Progenitor cell of endocrine pancreas (in vitro differentiated cells): ENCODE results near the gene AIFM2. TPM values are rescaled to one million over a fixed set of nuclear protein-coding genes. Genes with fewer than 3 reads are reported as not detected.
"Not testable (repeated sequence)": the region's sequence is repeated elsewhere in the genome, so short reads cannot be mapped to it uniquely, and the experiment has no call there.

ENCODE experiments used
- DNase-seq: peaks from one replicate; pipeline ENCODE4 v3.0.0; 2021; ENCODE audit warnings: low spot score; ENCODE audit not compliant: unreplicated experiment
- H3K27ac Mint-ChIP-seq: 2 replicates; pipeline ENCODE4 v1.8.0; 2021; ENCODE audit warnings: mild to moderate bottlenecking, moderate library complexity, mixed read lengths
- H3K27me3 Mint-ChIP-seq: 2 replicates; pipeline ENCODE4 v1.8.0; 2021; ENCODE audit warnings: mixed read lengths
- H3K36me3 Mint-ChIP-seq: 2 replicates; pipeline ENCODE4 v1.8.0; 2022; ENCODE audit warnings: mixed read lengths; ENCODE audit not compliant: insufficient read depth
- H3K4me1 Mint-ChIP-seq: 2 replicates; pipeline ENCODE4 v1.8.0; 2021; ENCODE audit warnings: low read depth, mixed read lengths
- H3K4me3 Mint-ChIP-seq: 2 replicates; pipeline ENCODE4 v1.8.0; 2021; ENCODE audit warnings: low read depth, mild to moderate bottlenecking, moderate library complexity, mixed read lengths
- H3K9me3 Mint-ChIP-seq: 2 replicates; pipeline ENCODE4 v1.8.0; 2021; ENCODE audit warnings: low read depth, mixed read lengths
- long read RNA-seq: library from polyadenylated mRNA; unstranded; transcript quantifications from one replicate; pipeline ENCODE4 v2.0.0, GENCODE V29; 2020
- total RNA-seq: library from RNA; stranded (reverse); gene quantifications from 2 replicates; pipeline ENCODE4 v1.2.1, GENCODE V29; 2021
- TF ChIP-seq, protein P1 (sequence below): fragments of 200-600 bp; sonication (generic); IDR thresholded peaks from one replicate; pipeline ENCODE4 v1.5.0; 2021; ENCODE audit warnings: antibody characterized with exemption, mild to moderate bottlenecking; ENCODE audit not compliant: unreplicated experiment

Gene AIFM2
- 10.7 and 10.9 TPM in 2 replicates for total RNA-seq
- long read RNA-seq, transcript AIFM2-201 (9 exons, 3,243 nt): major isoform, 8 of 40 reads
- long read RNA-seq, partial matches to known transcripts: 7 of 40 reads
- long read RNA-seq, other reads (novel, unspliced or antisense): 23 of 40 reads

DNA sequence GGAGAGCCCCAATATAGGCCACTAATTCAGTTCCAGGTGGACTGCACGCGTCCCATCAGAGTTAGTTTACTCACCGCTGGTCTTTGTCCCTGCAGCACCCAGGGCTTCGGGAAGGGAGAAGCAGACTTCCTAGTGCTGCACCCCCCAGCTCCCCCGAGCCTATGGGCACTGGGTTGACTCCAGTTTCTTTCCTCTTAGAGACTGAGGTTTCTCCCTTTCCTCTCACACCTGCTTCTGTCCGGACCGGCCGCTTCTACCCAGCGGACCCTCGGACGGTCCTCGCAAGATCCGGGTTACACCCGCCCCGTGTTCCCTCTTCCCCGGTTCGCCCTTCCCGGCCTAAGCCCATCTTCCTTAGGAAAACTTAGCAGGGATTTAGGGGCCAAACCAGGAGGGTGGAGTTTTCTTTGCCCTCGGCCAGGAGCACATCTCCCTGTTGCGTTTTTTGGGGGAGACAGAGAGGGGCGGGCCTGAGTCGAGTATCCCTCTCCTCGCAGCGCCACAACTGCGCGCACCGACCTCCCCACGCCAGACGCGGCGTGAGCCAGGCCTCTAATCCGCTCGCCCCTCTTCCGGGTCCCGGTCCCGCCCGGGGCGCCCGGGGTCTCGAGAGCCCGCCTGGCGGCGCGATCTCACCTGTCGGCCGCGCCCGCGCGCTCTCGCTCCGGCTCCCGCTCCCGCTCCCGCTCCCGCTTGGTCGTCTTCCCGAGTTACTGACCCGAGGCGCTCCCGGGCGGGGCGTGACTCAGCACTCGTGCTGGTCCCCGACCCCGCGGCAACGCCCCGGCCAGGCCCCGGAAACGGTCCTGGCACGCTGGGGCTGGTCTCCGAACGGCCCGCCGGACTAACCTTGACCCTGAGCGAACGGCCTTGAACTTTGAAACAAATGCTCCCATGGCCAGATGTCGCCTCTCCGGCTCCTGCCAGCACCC lies at the start of gene AIFM2:
TSS of gene AIFM2 (minus strand) at position 728 of the 932 bp plus-strand sequence. CDS start 8,741 bp downstream, outside the sequence.
- peaks cover 9% of the 10 kb centered on the region for H3K4me1 Mint-ChIP-seq
- peak; percentile 62 for DNase-seq
- peak within 1 kb of the TSS; percentile 93 for H3K27ac Mint-ChIP-seq
- no peaks in the 10 kb centered on the region for H3K9me3 Mint-ChIP-seq
- peaks cover 14% of the 10 kb centered on the region for H3K27me3 Mint-ChIP-seq
- TF ChIP-seq, protein P1, sequence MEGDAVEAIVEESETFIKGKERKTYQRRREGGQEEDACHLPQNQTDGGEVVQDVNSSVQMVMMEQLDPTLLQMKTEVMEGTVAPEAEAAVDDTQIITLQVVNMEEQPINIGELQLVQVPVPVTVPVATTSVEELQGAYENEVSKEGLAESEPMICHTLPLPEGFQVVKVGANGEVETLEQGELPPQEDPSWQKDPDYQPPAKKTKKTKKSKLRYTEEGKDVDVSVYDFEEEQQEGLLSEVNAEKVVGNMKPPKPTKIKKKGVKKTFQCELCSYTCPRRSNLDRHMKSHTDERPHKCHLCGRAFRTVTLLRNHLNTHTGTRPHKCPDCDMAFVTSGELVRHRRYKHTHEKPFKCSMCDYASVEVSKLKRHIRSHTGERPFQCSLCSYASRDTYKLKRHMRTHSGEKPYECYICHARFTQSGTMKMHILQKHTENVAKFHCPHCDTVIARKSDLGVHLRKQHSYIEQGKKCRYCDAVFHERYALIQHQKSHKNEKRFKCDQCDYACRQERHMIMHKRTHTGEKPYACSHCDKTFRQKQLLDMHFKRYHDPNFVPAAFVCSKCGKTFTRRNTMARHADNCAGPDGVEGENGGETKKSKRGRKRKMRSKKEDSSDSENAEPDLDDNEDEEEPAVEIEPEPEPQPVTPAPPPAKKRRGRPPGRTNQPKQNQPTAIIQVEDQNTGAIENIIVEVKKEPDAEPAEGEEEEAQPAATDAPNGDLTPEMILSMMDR: peak; percentile 36
- H3K4me3 Mint-ChIP-seq: peak within 1 kb of the TSS; percentile 85
- peaks cover 2% of the 10 kb centered on the region for H3K36me3 Mint-ChIP-seq

DNA sequence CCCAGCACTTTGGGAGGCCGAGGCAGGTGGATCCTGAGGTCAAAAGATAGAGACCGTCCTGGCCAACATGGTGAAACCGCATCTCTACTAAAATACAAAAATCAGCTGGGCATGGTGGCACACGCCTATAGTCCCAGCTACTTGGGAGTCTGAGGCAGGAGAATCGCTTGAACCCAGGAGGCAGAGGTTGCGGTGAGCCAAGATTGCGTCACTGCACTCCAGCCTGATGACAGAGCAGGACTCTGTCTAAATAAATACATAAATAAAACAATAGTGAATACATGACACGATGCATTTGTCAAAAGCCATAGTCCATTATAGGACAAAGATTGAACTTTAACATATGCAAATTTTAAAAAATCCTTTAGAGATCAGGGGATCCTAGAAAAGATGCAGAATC lies 46.6 kb upstream of the AIFM2 start:
- H3K4me1 Mint-ChIP-seq, H3K4me3 Mint-ChIP-seq, DNase-seq, H3K9me3 Mint-ChIP-seq, H3K27ac Mint-ChIP-seq, H3K36me3 Mint-ChIP-seq: not testable (repeated sequence)
- peaks cover 13% of the 10 kb centered on the region for H3K27me3 Mint-ChIP-seq

DNA sequence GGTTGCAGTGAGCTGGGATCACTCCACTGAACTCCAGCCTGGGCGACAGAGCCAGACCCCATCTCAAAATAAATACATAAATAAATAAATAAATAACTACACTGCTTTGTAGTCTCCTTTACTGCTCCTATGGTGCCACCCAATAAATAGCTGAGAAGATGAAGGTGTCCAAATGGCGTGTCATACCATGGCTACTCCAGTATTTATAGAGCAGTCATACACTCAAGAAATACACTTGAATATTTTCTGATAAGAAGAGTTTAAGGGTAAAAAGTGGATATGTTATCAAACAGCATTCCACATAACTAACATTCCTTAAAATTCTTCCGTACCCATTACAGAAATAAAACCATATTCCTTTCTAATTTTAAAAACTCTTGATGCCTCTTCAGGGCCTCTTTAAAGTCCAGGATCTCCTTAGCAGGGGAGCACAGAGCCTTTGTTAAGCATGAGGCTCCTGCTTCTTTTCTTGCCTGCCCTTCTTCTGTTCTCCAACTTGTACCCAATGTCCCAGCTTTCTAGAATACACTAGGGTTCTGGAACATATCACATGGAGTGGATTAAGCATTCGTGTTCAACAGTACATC lies 45.6 kb upstream of the AIFM2 start:
- no peak overlapping the region for H3K27ac Mint-ChIP-seq
- peaks cover 7% of the 10 kb centered on the region for H3K27me3 Mint-ChIP-seq
- no peaks in the 10 kb centered on the region for H3K36me3 Mint-ChIP-seq
- TF ChIP-seq, protein P1: no peak
- H3K4me3 Mint-ChIP-seq: no peak overlapping the region
- no peak for DNase-seq
- peaks cover 3% of the 10 kb centered on the region for H3K9me3 Mint-ChIP-seq
- H3K4me1 Mint-ChIP-seq: no peaks in the 10 kb centered on the region

DNA sequence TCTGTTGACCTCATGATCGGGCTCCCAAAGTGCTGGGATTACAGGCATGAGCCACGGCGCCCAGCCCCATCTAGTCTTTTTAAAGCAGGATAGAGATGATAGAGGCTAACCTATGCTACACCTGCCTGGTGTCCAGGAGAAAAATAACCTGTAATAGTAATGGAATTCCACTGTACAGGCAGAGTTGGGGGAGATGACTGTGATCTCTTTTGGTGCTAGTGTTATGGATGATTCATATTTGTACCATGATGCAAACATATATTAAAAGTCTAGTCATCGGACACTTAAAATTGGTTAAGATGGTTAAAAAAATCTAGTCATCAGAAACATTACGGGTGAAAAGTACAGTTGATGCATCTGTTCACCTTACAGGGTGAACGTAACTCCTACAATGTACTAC lies 43.8 kb upstream of the AIFM2 start:
- H3K9me3 Mint-ChIP-seq: peaks cover 3% of the 10 kb centered on the region
- H3K27ac Mint-ChIP-seq: no peak overlapping the region
- no peak for DNase-seq
- no peaks in the 10 kb centered on the region for H3K4me1 Mint-ChIP-seq
- H3K36me3 Mint-ChIP-seq: no peaks in the 10 kb centered on the region
- H3K4me3 Mint-ChIP-seq: no peak overlapping the region
- no peaks in the 10 kb centered on the region for H3K27me3 Mint-ChIP-seq
- TF ChIP-seq, protein P1: no peak

DNA sequence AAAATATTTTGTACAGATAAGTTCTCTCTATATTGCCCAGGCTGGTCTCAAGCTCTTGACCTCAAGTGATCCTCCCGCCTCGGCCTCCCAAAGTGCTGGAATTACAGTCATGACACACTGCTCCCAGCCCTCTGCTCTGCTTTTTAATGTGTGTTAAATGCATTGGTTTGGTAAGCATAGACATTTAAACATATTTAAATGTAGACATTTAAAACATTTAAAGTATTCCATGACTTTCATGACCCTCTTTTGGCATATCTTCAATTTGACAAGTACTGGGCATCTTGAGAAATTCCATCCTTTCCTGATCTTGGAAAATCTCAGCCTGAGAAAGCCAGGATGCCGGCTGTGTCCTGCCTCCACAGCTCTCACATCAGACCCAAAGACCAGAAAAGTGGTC lies 42.9 kb upstream of the AIFM2 start:
- no peak overlapping the region for H3K27ac Mint-ChIP-seq
- TF ChIP-seq, protein P1: no peak
- no peak overlapping the region for H3K4me3 Mint-ChIP-seq
- no peaks in the 10 kb centered on the region for H3K4me1 Mint-ChIP-seq
- DNase-seq: no peak
- H3K36me3 Mint-ChIP-seq: no peaks in the 10 kb centered on the region
- no peaks in the 10 kb centered on the region for H3K27me3 Mint-ChIP-seq
- H3K9me3 Mint-ChIP-seq: peaks cover 5% of the 10 kb centered on the region
